Breast epithelium (tissue), 4 donors: ENCODE data around the gene KIAA1549. TPM values are rescaled to one million over a fixed set of nuclear protein-coding genes. Genes with fewer than 3 reads are reported as not detected.

Source experiments
- DNase-seq, 2 donors: peaks; one replicate each; pipeline ENCODE4 v3.0.0-alpha.2; 2019; ENCODE audit warnings: low spot score in 2 of 2
- H3K27ac ChIP-seq, 2 donors: fragments of 200-600 bp; sonication (generic) in 1 of 2; one replicate each; pipeline ENCODE4 v1.5.1; 2016 to 2019; ENCODE audit warnings: mild to moderate bottlenecking in 1 of 2
- H3K27me3 ChIP-seq, 2 donors: fragments of 200-600 bp; sonication (generic) in 1 of 2; one replicate each; pipeline versions ENCODE4 v1.5.1 to v1.6.0; 2017 to 2019; ENCODE audit warnings: control low read depth in 1 of 2, mild to moderate bottlenecking in 1 of 2
- H3K36me3 ChIP-seq: fragments of 200-600 bp; one replicate; pipeline ENCODE4 v1.5.1; 2019
- H3K4me1 ChIP-seq, 2 donors: fragments of 200-600 bp; sonication (generic); one replicate each; pipeline ENCODE4 v1.5.1; 2016 to 2019; ENCODE audit warnings: control low read depth in 1 of 2
- H3K4me3 ChIP-seq, 3 donors: fragments of 200-600 bp; sonication (generic); 1 replicate in 2 of 3; 2 replicates in 1 of 3; pipeline ENCODE4 v1.5.1; 2016 to 2019; ENCODE audit warnings: mild to moderate bottlenecking in 3 of 3, moderate library complexity in 2 of 3
- H3K9me3 ChIP-seq, 2 donors: fragments of 200-600 bp; sonication (generic) in 1 of 2; one replicate each; pipeline ENCODE4 v1.5.1; 2016 to 2019; ENCODE audit warnings: control low read depth in 1 of 2
- CTCF ChIP-seq, 3 donors: fragments of 450-650 bp; IDR thresholded peaks; one replicate each; pipeline ENCODE4 v1.5.1; 2016 to 2017; ENCODE audit warnings: antibody characterized with exemption in 3 of 3, mild to moderate bottlenecking in 3 of 3, moderate library complexity in 3 of 3
- POLR2A ChIP-seq: fragments of 450-650 bp; IDR thresholded peaks from one replicate; pipeline ENCODE4 v1.6.1; 2016; ENCODE audit warnings: antibody characterized with exemption, mild to moderate bottlenecking, moderate library complexity
- POLR2AphosphoS5 ChIP-seq, 3 donors: sonication (generic); formaldehyde crosslinking; IDR thresholded peaks; one replicate each; pipeline ENCODE4 v1.6.1; 2017; ENCODE audit warnings: antibody characterized with exemption in 3 of 3
- intact Hi-C: fragments of 100-400 bp; cut with DNase I; formaldehyde crosslinking; loops from one replicate; pipeline ENCODE4 v1.15.1; 2023; ENCODE audit warnings: low total_unique reads
- total RNA-seq, 3 donors: library from RNA; depleted of rRNA; stranded (reverse); fragments of >200 nt; gene quantifications; one replicate each; pipeline ENCODE4 v1.1.0, GENCODE V29; 2016

Gene KIAA1549
- total RNA-seq, 3 donors from 2014 or later = 1.8 to 3.9 (median 2.8) TPM

GRCh38 chr7:138974675-138975292 is 6.4 kb downstream of the KIAA1549 start:
- H3K4me3 ChIP-seq = no peak overlapping the region
- H3K27me3 ChIP-seq = no peaks in the 10 kb centered on the region
- intact Hi-C loops = no loop called here
- TF ChIP-seq POLR2A = no peak
- no peak for TF ChIP-seq POLR2AphosphoS5 (IDR thresholded peaks at IDR 0.05)
- no peak for TF ChIP-seq CTCF (IDR thresholded peaks at IDR 0.05)
- H3K4me1 ChIP-seq = no peaks in the 10 kb centered on the region
- H3K27ac ChIP-seq = no peak overlapping the region
- no peaks in the 10 kb centered on the region for H3K36me3 ChIP-seq
- no peak for DNase-seq
- no peaks in the 10 kb centered on the region for H3K9me3 ChIP-seq

GRCh38 chr7:138974103-138974502 is 7.1 kb downstream of the KIAA1549 start:
- Histone ChIP-seq H3K9me3 (no peaks in the 10 kb centered on the region), H3K4me3 (no peak overlapping the region), H3K36me3 (no peaks in the 10 kb centered on the region), H3K27ac (no peak overlapping the region), H3K4me1 (no peaks in the 10 kb centered on the region), H3K27me3 (no peaks in the 10 kb centered on the region)
- DNase-seq = no peak
- intact Hi-C loops = no loop called here
- TF ChIP-seq POLR2AphosphoS5 (IDR thresholded peaks at IDR 0.05) = no peak
- no peak for TF ChIP-seq CTCF (IDR thresholded peaks at IDR 0.05)
- no peak for TF ChIP-seq POLR2A

GRCh38 chr7:138970952-138971351 is 10.2 kb downstream of the KIAA1549 start:
- H3K4me3 ChIP-seq = no peak overlapping the region
- H3K27ac ChIP-seq = no peak overlapping the region
- TF ChIP-seq POLR2AphosphoS5 (IDR thresholded peaks at IDR 0.05) (no peak), CTCF (IDR thresholded peaks at IDR 0.05) (no peak), POLR2A (no peak)
- H3K36me3 ChIP-seq = no peaks in the 10 kb centered on the region
- no peaks in the 10 kb centered on the region for H3K9me3 ChIP-seq
- no peaks in the 10 kb centered on the region for H3K4me1 ChIP-seq
- H3K27me3 ChIP-seq = no peaks in the 10 kb centered on the region
- intact Hi-C loops = no loop called here
- no peak for DNase-seq

- no peaks in the 10 kb centered on the region for H3K36me3 ChIP-seq
- no peak for DNase-seq
Observed at GRCh38 chr7:138970446-138970845, 10.7 kb downstream of the KIAA1549 start.

More at GRCh38 chr7:138970446-138970845, 10.7 kb downstream of the KIAA1549 start:
- TF ChIP-seq POLR2AphosphoS5 (IDR thresholded peaks at IDR 0.05) (no peak), CTCF (IDR thresholded peaks at IDR 0.05) (no peak), POLR2A (no peak)
- no peaks in the 10 kb centered on the region for H3K9me3 ChIP-seq
- no peak overlapping the region for H3K27ac ChIP-seq
- intact Hi-C loops = no loop called here
- no peaks in the 10 kb centered on the region for H3K27me3 ChIP-seq
- no peak overlapping the region for H3K4me3 ChIP-seq
- no peaks in the 10 kb centered on the region for H3K4me1 ChIP-seq
